Gastrocnemius medialis (tissue), 4 donors: ENCODE data around the gene CDKAL1. TPM values are rescaled to one million over a fixed set of nuclear protein-coding genes. Genes with fewer than 3 reads are reported as not detected.

ENCODE experiments used
- ATAC-seq, 2 donors: fragments of 150-250 bp; one replicate each; pipeline ENCODE4 v1.9.1; 2016
- DNase-seq, 2 donors: peaks; one replicate each; pipeline ENCODE4 v3.0.0-alpha.2; 2019
- H3K27ac ChIP-seq, 4 donors: fragments of 200-600 bp; sonication (generic); 1 replicate in 1 of 4; 2 replicates in 3 of 4; pipeline ENCODE4 v1.5.1; 2016 to 2018; ENCODE audit warnings: mild to moderate bottlenecking in 2 of 4, moderate library complexity in 1 of 4
- H3K27me3 ChIP-seq, 3 donors: fragments of 200-600 bp; sonication (generic) in 2 of 3; 1 replicate in 1 of 3; 2 replicates in 2 of 3; pipeline versions ENCODE4 v1.5.1 to v1.6.0; 2016 to 2019; ENCODE audit warnings: mild to moderate bottlenecking in 1 of 3, moderate library complexity in 1 of 3
- H3K36me3 ChIP-seq, 2 donors: fragments of 200-600 bp; sonication (generic) in 1 of 2; one replicate each; pipeline ENCODE4 v1.5.1; 2017 to 2018
- H3K4me1 ChIP-seq, 2 donors: fragments of 200-600 bp; sonication (generic) in 1 of 2; one replicate each; pipeline ENCODE4 v1.5.1; 2016 to 2017; ENCODE audit warnings: mild to moderate bottlenecking in 2 of 2
- H3K4me3 ChIP-seq, 4 donors: fragments of 200-600 bp; sonication (generic) in 3 of 4; 1 replicate in 1 of 4; 2 replicates in 3 of 4; pipeline ENCODE4 v1.5.1; 2016 to 2019; ENCODE audit warnings: mild to moderate bottlenecking in 2 of 4
- H3K9me3 ChIP-seq, 3 donors: fragments of 200-600 bp; sonication (generic) in 2 of 3; 1 replicate in 1 of 3; 2 replicates in 2 of 3; pipeline ENCODE4 v1.5.1; 2016 to 2019
- CTCF ChIP-seq, 5 experiments: fragments of 450-650 bp in 3 of 5; fragments of 200-600 bp in 2 of 5; sonication (generic) in 2 of 5; IDR thresholded peaks in 4 of 5; conservative IDR thresholded peaks in 1 of 5; 1 replicate in 4 of 5; 2 replicates in 1 of 5; pipeline ENCODE4 v1.5.1; 2016 to 2019; ENCODE audit warnings: antibody characterized with exemption in 5 of 5, mild to moderate bottlenecking in 3 of 5, moderate library complexity in 3 of 5
- POLR2A ChIP-seq, 2 donors: fragments of 450-650 bp; IDR thresholded peaks; one replicate each; pipeline ENCODE4 v1.6.1; 2017; ENCODE audit warnings: antibody characterized with exemption in 2 of 2, mild to moderate bottlenecking in 2 of 2, moderate library complexity in 2 of 2
- in situ Hi-C, 4 donors: fragments of 200-750 bp; cut with MboI; loops; one replicate each; pipeline versions ENCODE4 v1.15.0 to v1.8.0; 2017; ENCODE audit warnings: low sequenced_read_pairs in 4 of 4
- intact Hi-C: fragments of 100-400 bp; cut with DNase I; formaldehyde crosslinking; loops from one replicate; pipeline ENCODE4 v1.15.1; 2023; ENCODE audit warnings: low total_unique reads
- total RNA-seq, 4 donors: library from RNA; depleted of rRNA; stranded (reverse); fragments of >200 nt; gene quantifications; one replicate each; pipeline versions ENCODE4 v1.1.0 to v1.2.3, GENCODE V29; 2016

Gene CDKAL1
- total RNA-seq, 4 donors from 2014 or later, result 9.6 to 17.0 (median 11.4) TPM

- TF ChIP-seq CTCF (IDR thresholded peaks at IDR 0.05 in 4 of 5, conservative IDR thresholded peaks at IDR 0.05 in 1 of 5) (no peak), POLR2A (IDR thresholded peaks at IDR 0.05) (no peak)
- Histone ChIP-seq H3K9me3 (no peaks in the 10 kb centered on the region), H3K36me3 (no peaks in the 10 kb centered on the region), H3K27me3 (no peaks in the 10 kb centered on the region), H3K27ac (no peak overlapping the region), H3K4me3 (no peak overlapping the region), H3K4me1 (peaks cover 3 to 22% of the 10 kb centered on the region in 2 donors)
- in situ Hi-C loops, result no loop called here
- DNase-seq (no peak), ATAC-seq (peak in 1 of 2 donors; percentile 75)
- intact Hi-C loops, result no loop called here
Observed at GRCh38 chr6:20706238-20706938, 172.1 kb downstream of the CDKAL1 start.

- H3K4me1 ChIP-seq, result peaks cover 3 to 22% of the 10 kb centered on the region in 2 donors
- TF ChIP-seq CTCF (IDR thresholded peaks at IDR 0.05 in 4 of 5, conservative IDR thresholded peaks at IDR 0.05 in 1 of 5) (no peak), POLR2A (IDR thresholded peaks at IDR 0.05) (no peak)
- no peak overlapping the region for H3K4me3 ChIP-seq
- DNase-seq, result no peak
- H3K9me3 ChIP-seq, result no peaks in the 10 kb centered on the region
- H3K27ac ChIP-seq, result no peak overlapping the region
- no peaks in the 10 kb centered on the region for H3K27me3 ChIP-seq
- no peak for ATAC-seq
- in situ Hi-C loops (no loop called here), intact Hi-C loops (no loop called here)
- H3K36me3 ChIP-seq, result no peaks in the 10 kb centered on the region
Observed at GRCh38 chr6:20706939-20707485, 172.8 kb downstream of the CDKAL1 start.

DNA sequence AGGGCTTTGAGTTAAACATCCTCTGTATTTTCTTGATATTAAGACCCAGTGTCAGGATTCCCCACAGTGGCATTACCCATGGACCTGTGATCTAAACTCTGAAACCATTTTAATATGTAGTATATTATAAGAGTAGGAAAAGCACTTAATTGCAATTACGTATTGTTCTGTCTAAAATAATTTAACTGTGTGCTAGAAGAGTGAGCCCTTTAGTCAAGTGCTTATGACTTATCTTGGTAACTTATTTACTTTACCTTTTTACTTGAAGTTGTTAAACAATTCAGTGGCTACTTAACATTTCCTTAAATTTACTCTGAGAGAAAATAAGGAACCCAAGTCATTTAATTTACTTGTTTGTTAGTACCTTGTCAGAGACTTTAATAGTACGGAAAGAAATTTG is 173.6 kb downstream of the CDKAL1 start:
- Histone ChIP-seq H3K4me3 (no peak overlapping the region), H3K4me1 (peaks cover 3 to 22% of the 10 kb centered on the region in 2 donors), H3K27me3 (no peaks in the 10 kb centered on the region), H3K27ac (no peak overlapping the region), H3K9me3 (no peaks in the 10 kb centered on the region), H3K36me3 (no peaks in the 10 kb centered on the region)
- TF ChIP-seq CTCF (IDR thresholded peaks at IDR 0.05 in 4 of 5, conservative IDR thresholded peaks at IDR 0.05 in 1 of 5), result no peak
- TF ChIP-seq POLR2A (IDR thresholded peaks at IDR 0.05), result no peak
- intact Hi-C loops, result no loop called here
- in situ Hi-C loops, result no loop called here
- DNase-seq (no peak), ATAC-seq (no peak)

DNA sequence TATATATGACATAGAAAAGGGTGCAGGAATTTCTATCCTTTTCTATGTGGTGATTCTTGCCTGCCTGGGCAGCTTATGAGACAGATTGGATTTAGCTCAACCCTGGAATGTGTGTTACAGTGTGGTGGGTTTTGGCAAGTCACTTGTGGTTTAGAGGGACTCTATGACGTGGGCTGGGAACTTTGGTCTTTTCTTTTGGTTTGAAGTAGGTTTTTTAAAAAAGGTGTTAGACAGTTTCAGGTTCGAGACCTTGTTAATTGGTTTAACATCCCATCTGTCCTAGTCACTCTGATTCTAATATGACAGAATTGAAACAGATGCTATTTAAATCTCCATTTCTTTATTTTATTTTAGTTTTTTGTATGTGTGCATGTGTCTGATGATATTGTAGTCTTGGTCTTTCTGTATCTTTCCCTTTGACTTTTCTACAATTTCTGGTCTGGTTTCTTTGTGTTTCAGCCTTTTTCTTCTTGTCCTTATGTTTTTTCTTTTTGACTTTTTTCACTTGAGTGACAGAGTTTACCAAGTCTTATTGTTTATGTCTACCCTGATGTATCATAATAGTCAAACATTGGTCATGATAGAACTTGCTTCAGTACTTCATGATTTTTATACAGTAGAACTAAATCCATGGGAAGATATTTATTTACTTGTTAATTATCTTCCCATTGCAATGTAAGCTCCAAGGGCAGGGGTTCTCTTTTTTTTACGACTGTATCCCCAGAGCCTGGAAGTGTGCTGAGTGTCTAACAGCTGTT is 174.3 kb downstream of the CDKAL1 start:
- in situ Hi-C loops, result no loop called here
- no peak for TF ChIP-seq CTCF (IDR thresholded peaks at IDR 0.05 in 4 of 5, conservative IDR thresholded peaks at IDR 0.05 in 1 of 5)
- TF ChIP-seq POLR2A (IDR thresholded peaks at IDR 0.05), result no peak
- DNase-seq (no peak), ATAC-seq (no peak)
- H3K4me1 ChIP-seq, result peaks cover 3 to 22% of the 10 kb centered on the region in 2 donors
- no peaks in the 10 kb centered on the region for H3K27me3 ChIP-seq
- H3K9me3 ChIP-seq, result no peaks in the 10 kb centered on the region
- H3K36me3 ChIP-seq, result no peaks in the 10 kb centered on the region
- H3K27ac ChIP-seq, result no peak overlapping the region
- intact Hi-C loops, result no loop called here
- H3K4me3 ChIP-seq, result no peak overlapping the region
